IMR-90 (cell line): Measurements from ENCODE around the gene LPAR1.

Experiments used
- CEBPB ChIP-seq: IDR thresholded peaks from 2 replicates; pipeline ENCODE4 v1.6.1; 2012; ENCODE audit warnings: low read depth, low read length, improper control_type of control experiment
- CHD1 ChIP-seq: IDR thresholded peaks from 2 replicates; pipeline ENCODE4 v1.6.1; 2012; ENCODE audit warnings: low read depth, low read length, improper control_type of control experiment
- CTCF ChIP-seq: conservative IDR thresholded peaks from 2 replicates; pipeline ENCODE4 v1.5.1; 2012; ENCODE audit warnings: mild to moderate bottlenecking, low read depth, low read length, improper control_type of control experiment
- ELK1 ChIP-seq: fragments of 150-350 bp; IDR thresholded peaks from 2 replicates; pipeline ENCODE4 v1.6.1; 2016; ENCODE audit warnings: low read depth, mild to moderate bottlenecking, low read length, moderate library complexity, borderline replicate concordance
- MXI1 ChIP-seq: IDR thresholded peaks from 2 replicates; pipeline ENCODE4 v1.6.1; 2012; ENCODE audit warnings: low read depth, mild to moderate bottlenecking, low read length, moderate library complexity, borderline replicate concordance
- POLR2A ChIP-seq: IDR thresholded peaks from 2 replicates; pipeline ENCODE4 v1.6.1; 2012; ENCODE audit warnings: mild to moderate bottlenecking, low read depth, low read length
- RAD21 ChIP-seq: IDR thresholded peaks from 2 replicates; pipeline ENCODE4 v1.6.1; 2012; ENCODE audit warnings: low read length, improper control_type of control experiment
- RFX5 ChIP-seq: IDR thresholded peaks from 2 replicates; pipeline ENCODE4 v1.8.0; 2012; ENCODE audit warnings: low read depth, mild to moderate bottlenecking, low read length, moderate library complexity
- USF2 ChIP-seq: fragments of 150-350 bp; IDR thresholded peaks from 2 replicates; pipeline ENCODE4 v1.6.1; 2017; ENCODE audit warnings: mild to moderate bottlenecking, antibody characterized with exemption, low read length, low read depth

- no peak for TF ChIP-seq CTCF
- no peak for TF ChIP-seq POLR2A
- no peak for TF ChIP-seq USF2
- TF ChIP-seq MXI1 = no peak
- no peak for TF ChIP-seq RAD21
- no peak for TF ChIP-seq RFX5
- no peak for TF ChIP-seq CEBPB
- no peak for TF ChIP-seq CHD1
- TF ChIP-seq ELK1 = no peak
These were observed 61.0 kb downstream of the LPAR1 start for GRCh38 chr9:110977259-110977709.
